Ascending aorta (tissue), 2 donors: Measurements from ENCODE around the gene RHBDL3. TPM values are rescaled to one million over a fixed set of nuclear protein-coding genes. Genes with fewer than 3 reads are reported as not detected.
A peak's percentile ranks its signal among the peaks of the same experiment; 100 is the strongest.

Source experiments
- DNase-seq, 2 donors: peaks; one replicate each; pipeline ENCODE4 v3.0.0-alpha.2; 2019; ENCODE audit warnings: low spot score in 2 of 2
- H3K27ac ChIP-seq, 2 donors: fragments of 200-600 bp; sonication (generic); one replicate each; pipeline ENCODE4 v1.5.1; 2016 to 2017; ENCODE audit warnings: mild to moderate bottlenecking in 1 of 2
- H3K27me3 ChIP-seq: fragments of 200-600 bp; sonication (generic); one replicate; pipeline ENCODE4 v1.5.1; 2017
- H3K36me3 ChIP-seq, 2 donors: fragments of 200-600 bp; sonication (generic); one replicate each; pipeline ENCODE4 v1.5.1; 2016
- H3K4me1 ChIP-seq, 2 donors: fragments of 200-600 bp; sonication (generic); one replicate each; pipeline ENCODE4 v1.5.1; 2016 to 2017; ENCODE audit warnings: mild to moderate bottlenecking in 1 of 2
- H3K4me3 ChIP-seq, 2 donors: fragments of 200-600 bp; sonication (generic); one replicate each; pipeline ENCODE4 v1.5.1; 2016 to 2017; ENCODE audit warnings: mild to moderate bottlenecking in 1 of 2
- H3K9me3 ChIP-seq, 2 donors: fragments of 200-600 bp; sonication (generic); one replicate each; pipeline ENCODE4 v1.5.1; 2016
- CTCF ChIP-seq, 3 experiments: fragments of 200-600 bp in 2 of 3; fragments of 450-650 bp in 1 of 3; sonication (generic) in 2 of 3; IDR thresholded peaks; one replicate each; pipeline ENCODE4 v1.5.1; 2016 to 2019; ENCODE audit warnings: antibody characterized with exemption in 3 of 3, mild to moderate bottlenecking in 1 of 3, moderate library complexity in 1 of 3
- intact Hi-C: fragments of 100-400 bp; cut with DNase I; formaldehyde crosslinking; loops from one replicate; pipeline ENCODE4 v1.15.1; 2023
- total RNA-seq: library from RNA; depleted of rRNA; stranded (reverse); fragments of >200 nt; gene quantifications from one replicate; pipeline ENCODE4 v1.1.0, GENCODE V29; 2016

RHBDL3 gene
- not detected for total RNA-seq

- intact Hi-C loops: no loop called here
- Histone ChIP-seq H3K27me3 (peaks cover 13% of the 10 kb centered on the region), H3K4me3 (peak within 1 kb of the TSS; percentile 55 to 80), H3K27ac (no peak within 1 kb of the TSS), H3K4me1 (peaks cover 7 to 19% of the 10 kb centered on the region in 2 donors), H3K9me3 (no peaks in the 10 kb centered on the region), H3K36me3 (no peaks in the 10 kb centered on the region)
- DNase-seq: no peak
- no peak for TF ChIP-seq CTCF (IDR thresholded peaks at IDR 0.05)
These were observed at the start of gene RHBDL3 for GRCh38 chr17:32265192-32265923. RHBDL3 (plus strand) TSS chr17:32265832; CDS start chr17:32266190, 358 bp downstream.

- Histone ChIP-seq H3K4me1 (no peaks in the 10 kb centered on the region), H3K27me3 (no peaks in the 10 kb centered on the region), H3K27ac (no peak overlapping the region), H3K4me3 (no peak overlapping the region), H3K9me3 (no peaks in the 10 kb centered on the region), H3K36me3 (peaks cover 0 to 12% of the 10 kb centered on the region in 2 donors)
- intact Hi-C loops: no loop called here
- no peak for DNase-seq
- no peak for TF ChIP-seq CTCF (IDR thresholded peaks at IDR 0.05)
These were observed 43.0 kb upstream of the RHBDL3 start for GRCh38 chr17:32222621-32223020.

- Histone ChIP-seq H3K36me3 (peaks cover 0 to 16% of the 10 kb centered on the region in 2 donors), H3K4me1 (no peaks in the 10 kb centered on the region), H3K4me3 (no peak overlapping the region), H3K27ac (no peak overlapping the region), H3K27me3 (no peaks in the 10 kb centered on the region), H3K9me3 (no peaks in the 10 kb centered on the region)
- intact Hi-C loops: no loop called here
- no peak for DNase-seq
- no peak for TF ChIP-seq CTCF (IDR thresholded peaks at IDR 0.05)
These were observed 41.9 kb upstream of the RHBDL3 start for GRCh38 chr17:32223703-32224102.

GRCh38 chr17:32226886-32227285 lies 38.7 kb upstream of the RHBDL3 start:
- H3K36me3 ChIP-seq: peaks cover 0 to 16% of the 10 kb centered on the region in 2 donors
- no peak overlapping the region for H3K27ac ChIP-seq
- no peaks in the 10 kb centered on the region for H3K4me1 ChIP-seq
- H3K4me3 ChIP-seq: no peak overlapping the region
- TF ChIP-seq CTCF (IDR thresholded peaks at IDR 0.05): no peak
- intact Hi-C loops: no loop called here
- H3K9me3 ChIP-seq: no peaks in the 10 kb centered on the region
- no peaks in the 10 kb centered on the region for H3K27me3 ChIP-seq
- no peak for DNase-seq

GRCh38 chr17:32227910-32228309 lies 37.7 kb upstream of the RHBDL3 start:
- Histone ChIP-seq H3K4me3 (no peak overlapping the region), H3K36me3 (peaks cover 0 to 16% of the 10 kb centered on the region in 2 donors), H3K27ac (no peak overlapping the region), H3K27me3 (no peaks in the 10 kb centered on the region), H3K4me1 (no peaks in the 10 kb centered on the region), H3K9me3 (no peaks in the 10 kb centered on the region)
- intact Hi-C loops: no loop called here
- DNase-seq: no peak
- TF ChIP-seq CTCF (IDR thresholded peaks at IDR 0.05): no peak
